NK-92 treated with Interleukin-12 subunit alpha and Interleukin-12 subunit beta, amount 100 ng/mL, for 24 hours (cell line): ENCODE data around the gene DPYD.
A peak's percentile ranks its signal among the peaks of the same experiment; 100 is the strongest.

Source experiments
- DNase-seq: peaks from one replicate; lab custom pipeline; 2025; lab: John Stamatoyannopoulos, UW

The DPYD gene

GRCh38 chr1:97524211-97524610, 396.6 kb downstream of the DPYD start:
- no peak for DNase-seq

GRCh38 chr1:97516588-97516987, 404.2 kb downstream of the DPYD start:
- no peak for DNase-seq

- no peak for DNase-seq
Observed at GRCh38 chr1:97508653-97509218, 412.1 kb downstream of the DPYD start.

- no peak for DNase-seq
Observed at GRCh38 chr1:97507863-97508262, 413.0 kb downstream of the DPYD start.

GRCh38 chr1:97506368-97506767, 414.5 kb downstream of the DPYD start:
- no peak for DNase-seq

GRCh38 chr1:97505816-97506215, 415.0 kb downstream of the DPYD start:
- DNase-seq: no peak

GRCh38 chr1:97505289-97505688, 415.5 kb downstream of the DPYD start:
- no peak for DNase-seq

- no peak for DNase-seq
Observed at GRCh38 chr1:97502360-97502759, 418.5 kb downstream of the DPYD start.

GRCh38 chr1:97501628-97502027, 419.2 kb downstream of the DPYD start:
- DNase-seq: no peak

GRCh38 chr1:97500760-97501159, 420.1 kb downstream of the DPYD start:
- no peak for DNase-seq

GRCh38 chr1:97499667-97500066, 421.2 kb downstream of the DPYD start:
- no peak for DNase-seq

- peak; percentile 17 for DNase-seq
Observed at GRCh38 chr1:97489834-97490233, 431.0 kb downstream of the DPYD start.

- DNase-seq: no peak
Observed at GRCh38 chr1:97488530-97488929, 432.3 kb downstream of the DPYD start.

GRCh38 chr1:97482022-97482421, 438.8 kb downstream of the DPYD start:
- DNase-seq: no peak

- no peak for DNase-seq
Observed at GRCh38 chr1:97467445-97467844, 453.4 kb downstream of the DPYD start.

GRCh38 chr1:97464305-97464704, 456.5 kb downstream of the DPYD start:
- DNase-seq: no peak

GRCh38 chr1:97461782-97462181, 459.1 kb downstream of the DPYD start:
- no peak for DNase-seq

- no peak for DNase-seq
Observed at GRCh38 chr1:97457446-97458089, 463.3 kb downstream of the DPYD start.

- DNase-seq: no peak
Observed at GRCh38 chr1:97451944-97452343, 468.9 kb downstream of the DPYD start.

- no peak for DNase-seq
Observed at GRCh38 chr1:97451046-97451826, 469.6 kb downstream of the DPYD start.

GRCh38 chr1:97441966-97442365, 478.9 kb downstream of the DPYD start:
- no peak for DNase-seq

GRCh38 chr1:97433824-97434177, 487.0 kb downstream of the DPYD start:
- DNase-seq: no peak

- no peak for DNase-seq
Observed at GRCh38 chr1:97433094-97433823, 487.6 kb downstream of the DPYD start.
